ENCODE data around the gene LAD1.

The LAD1 gene

GRCh38 chr1:201346337-201346939, 52.7 kb downstream of the LAD1 start:
- FAIRE-seq, result no peak

DNA sequence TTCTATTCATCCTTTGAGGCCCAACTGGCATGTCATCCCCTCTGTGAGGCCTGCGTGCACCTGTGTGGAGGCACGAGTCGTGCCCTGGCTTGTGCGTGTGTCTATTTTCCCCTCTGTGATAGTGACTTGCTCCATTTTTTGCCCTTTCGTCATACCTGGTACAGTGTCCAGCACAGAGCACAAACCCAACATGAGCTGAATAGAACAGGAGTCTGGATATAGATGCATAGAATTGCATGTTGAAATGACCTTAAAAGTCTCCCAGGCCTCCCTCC, 54.1 kb downstream of the LAD1 start:
- FAIRE-seq, result no peak

- no peak for FAIRE-seq
These were observed 54.7 kb downstream of the LAD1 start for GRCh38 chr1:201344206-201345080.

DNA sequence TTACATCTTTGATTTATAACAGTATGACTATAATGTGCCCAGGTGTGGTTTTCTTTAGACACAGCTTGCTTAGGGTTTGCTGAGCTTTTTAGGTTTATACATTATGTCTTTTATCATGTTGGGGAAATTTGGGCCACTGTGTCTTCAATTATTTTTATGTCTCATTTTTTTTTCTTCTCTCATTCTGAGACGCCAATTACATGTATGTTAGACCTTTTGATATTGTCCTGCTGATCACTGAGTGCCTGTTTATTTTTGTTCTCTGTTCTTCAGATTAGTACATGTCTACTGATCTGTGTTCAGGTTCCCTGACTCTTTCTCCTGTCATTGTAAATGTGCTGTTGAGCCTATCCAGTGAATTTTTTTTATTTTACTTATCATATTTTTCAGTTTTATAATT, 57.7 kb downstream of the LAD1 start:
- FAIRE-seq, result no peak

DNA sequence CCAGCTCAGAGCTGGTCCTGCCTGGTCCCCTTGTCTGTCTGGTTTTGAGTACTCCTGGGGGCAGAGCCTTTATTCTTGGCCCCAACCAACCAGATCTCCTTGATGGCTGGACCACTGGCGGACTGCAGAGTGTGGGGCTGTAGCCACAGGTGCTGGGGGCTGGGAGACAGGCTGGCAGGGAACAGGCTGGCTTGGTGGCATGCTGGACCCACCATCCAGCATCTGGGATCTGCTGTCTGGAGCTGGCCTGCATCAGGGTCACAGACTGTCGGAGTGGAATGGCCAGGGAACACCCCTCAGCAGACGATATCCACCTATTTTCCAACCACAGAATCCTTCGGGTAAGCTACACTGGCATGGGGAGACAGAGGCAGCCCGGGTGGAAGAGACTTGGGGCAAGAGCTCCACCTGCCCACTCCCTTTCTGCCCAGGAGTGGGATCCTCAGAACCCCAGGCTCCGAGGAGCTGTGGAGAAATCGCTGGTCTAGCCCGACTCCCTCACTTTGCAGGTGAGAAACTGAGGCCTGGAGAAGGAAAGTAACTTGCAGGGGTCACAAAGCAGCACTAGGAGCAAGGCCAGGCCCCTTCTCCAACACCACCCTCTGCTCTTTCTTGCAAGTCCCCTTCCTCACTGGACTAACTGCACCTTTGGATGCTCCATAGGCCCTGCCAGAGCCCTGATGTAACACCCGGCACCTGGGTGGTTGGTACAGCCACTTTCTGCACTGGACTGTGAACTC, 62.2 kb downstream of the LAD1 start:
- FAIRE-seq, result no peak

GRCh38 chr1:201335901-201336300, 63.2 kb downstream of the LAD1 start:
- FAIRE-seq, result no peak

GRCh38 chr1:201335174-201335870, 63.8 kb downstream of the LAD1 start:
- FAIRE-seq, result no peak

DNA sequence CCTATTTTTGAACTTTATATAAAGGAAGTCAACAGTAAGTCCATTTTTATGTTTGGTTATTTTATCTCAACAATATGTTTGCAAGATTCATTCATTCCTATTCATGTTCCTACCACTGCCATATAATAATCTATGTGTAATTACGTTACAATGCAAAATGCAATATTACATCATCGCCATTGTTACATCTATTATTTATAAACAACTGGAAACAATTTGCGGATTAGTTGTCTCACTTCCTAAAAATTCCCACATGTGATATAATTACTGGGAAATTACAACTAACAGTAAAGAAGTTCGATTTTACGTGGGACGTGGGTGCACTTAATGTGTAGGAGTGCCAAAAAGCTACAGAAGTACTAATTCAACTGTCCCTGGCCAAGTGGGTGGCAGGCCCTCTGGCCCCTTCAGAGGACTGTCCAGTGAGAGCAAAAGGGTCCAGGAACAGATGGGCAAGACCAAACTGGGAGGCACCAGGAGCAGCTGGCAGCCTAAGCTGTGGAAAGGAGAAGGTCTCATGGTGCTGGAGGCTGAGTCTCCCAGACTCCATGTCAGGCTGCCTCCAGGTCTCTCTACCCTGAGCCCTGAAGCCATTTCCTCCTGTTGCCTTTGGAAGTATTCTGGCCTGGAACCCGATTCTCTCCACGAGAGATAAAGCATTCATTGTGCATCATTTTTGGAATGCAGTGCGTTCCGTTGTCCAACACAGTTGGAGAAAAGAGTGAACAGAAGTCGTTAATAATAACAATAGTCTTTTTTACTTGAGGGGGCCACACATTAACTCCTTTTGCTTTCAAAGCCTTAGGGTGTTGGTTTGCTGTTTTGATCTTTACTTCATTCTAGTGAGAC, 64.6 kb downstream of the LAD1 start:
- no peak for FAIRE-seq

DNA sequence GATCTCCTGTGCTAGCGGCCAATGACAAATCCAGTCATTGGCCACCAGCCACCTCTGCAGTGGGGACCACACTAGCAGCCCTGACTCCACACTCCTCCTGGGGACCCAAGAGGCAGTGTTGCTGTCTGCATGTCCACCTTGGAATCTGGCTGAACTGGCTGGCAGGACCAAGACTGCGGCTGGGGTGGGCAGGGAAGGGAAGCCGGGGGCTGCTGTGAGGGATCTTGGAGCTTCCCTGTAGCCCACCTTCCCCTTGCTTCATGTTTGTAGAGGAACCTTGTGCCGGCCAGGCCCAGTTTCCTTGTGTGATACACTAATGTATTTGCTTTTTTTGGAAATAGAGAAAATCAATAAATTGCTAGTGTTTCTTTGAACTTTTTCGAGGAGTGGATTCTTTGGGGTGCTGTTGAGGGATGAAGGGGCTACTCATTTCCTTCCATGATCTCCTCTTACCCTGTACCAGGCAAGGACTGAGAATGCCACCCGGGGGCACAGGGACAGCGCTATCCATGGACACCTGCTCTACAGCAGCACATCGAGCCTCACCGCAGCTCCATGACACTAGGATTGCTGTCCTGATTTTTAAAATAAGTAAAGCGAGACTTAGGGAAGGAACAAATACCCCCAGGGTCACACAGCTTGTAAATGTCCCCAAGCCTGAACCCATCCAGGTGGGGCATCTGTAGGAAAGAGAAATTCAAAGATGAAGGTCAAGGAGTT, 66.3 kb downstream of the LAD1 start:
- FAIRE-seq, result no peak

- no peak for FAIRE-seq
These were observed 67.1 kb downstream of the LAD1 start for GRCh38 chr1:201332021-201332420.

DNA sequence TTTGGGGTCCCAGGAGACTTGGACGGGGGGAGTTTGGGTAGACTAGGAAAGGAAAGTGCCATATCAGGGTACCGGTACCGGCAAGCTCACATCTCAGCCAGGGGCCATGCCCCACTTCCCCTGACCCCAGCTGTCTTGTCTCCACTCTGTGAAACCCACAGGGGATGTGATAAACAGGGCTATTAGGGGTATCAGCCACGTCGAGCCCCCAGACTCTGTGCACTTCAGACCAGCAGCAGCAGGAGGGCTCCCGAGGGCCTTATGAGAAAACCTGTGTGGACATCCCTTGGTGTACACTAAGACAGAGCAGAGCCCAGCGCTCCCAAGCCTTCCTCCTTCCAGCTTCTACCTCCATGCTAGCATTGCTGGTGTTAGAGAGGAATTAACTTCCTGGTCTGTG, 68.0 kb downstream of the LAD1 start:
- no peak for FAIRE-seq

Measured in islet of Langerhans (tissue), 1 donor.